Measurements from ENCODE around the gene NFIB.

NFIB gene

GRCh38 chr9:14249527-14249926 lies 64.4 kb downstream of the NFIB start:
- Histone ChIP-seq H3K4me1 (no peaks in the 10 kb centered on the region), H3K4me2 (no peak overlapping the region), H3K27me3 (no peaks in the 10 kb centered on the region), H4K20me1 (no peaks in the 10 kb centered on the region), H3K27ac (no peak overlapping the region), H3K9me3 (no peaks in the 10 kb centered on the region), H3K36me3 (no peaks in the 10 kb centered on the region), H3K4me3 (no peak overlapping the region), H3K9ac (no peak overlapping the region)
- TF ChIP-seq Cebpa-rat (IDR thresholded peaks at IDR 0.05): no peak

GRCh38 chr9:14248149-14248548 lies 65.8 kb downstream of the NFIB start:
- H3K27me3 ChIP-seq: no peaks in the 10 kb centered on the region
- no peak overlapping the region for H3K27ac ChIP-seq
- H3K4me3 ChIP-seq: no peak overlapping the region

GRCh38 chr9:14247577-14247976 lies 66.4 kb downstream of the NFIB start:
- no peak for TF ChIP-seq Cebpa-rat (IDR thresholded peaks at IDR 0.05)
- Histone ChIP-seq H3K9ac (no peak overlapping the region), H3K27ac (no peak overlapping the region), H3K4me1 (no peaks in the 10 kb centered on the region), H3K9me3 (no peaks in the 10 kb centered on the region), H3K36me3 (no peaks in the 10 kb centered on the region), H3K27me3 (no peaks in the 10 kb centered on the region), H4K20me1 (no peaks in the 10 kb centered on the region), H3K4me3 (no peak overlapping the region), H3K4me2 (no peak overlapping the region)

More at GRCh38 chr9:14248149-14248548, 65.8 kb downstream of the NFIB start:
- H4K20me1 ChIP-seq: no peaks in the 10 kb centered on the region
- no peaks in the 10 kb centered on the region for H3K36me3 ChIP-seq
- no peak overlapping the region for H3K4me2 ChIP-seq
- no peaks in the 10 kb centered on the region for H3K9me3 ChIP-seq
- no peak for TF ChIP-seq Cebpa-rat (IDR thresholded peaks at IDR 0.05)
- H3K4me1 ChIP-seq: no peaks in the 10 kb centered on the region
- no peak overlapping the region for H3K9ac ChIP-seq

- H3K4me1 ChIP-seq: no peaks in the 10 kb centered on the region
- no peaks in the 10 kb centered on the region for H3K36me3 ChIP-seq
- no peak overlapping the region for H3K27ac ChIP-seq
- no peaks in the 10 kb centered on the region for H3K27me3 ChIP-seq
- no peak overlapping the region for H3K9ac ChIP-seq
- no peak for TF ChIP-seq Cebpa-rat (IDR thresholded peaks at IDR 0.05)
- no peak overlapping the region for H3K4me3 ChIP-seq
- H3K4me2 ChIP-seq: no peak overlapping the region
- no peaks in the 10 kb centered on the region for H3K9me3 ChIP-seq
- H4K20me1 ChIP-seq: no peaks in the 10 kb centered on the region
Observed at GRCh38 chr9:14246951-14247350, 67.0 kb downstream of the NFIB start.

- Histone ChIP-seq H3K4me1 (no peaks in the 10 kb centered on the region), H3K4me2 (no peak overlapping the region), H4K20me1 (no peaks in the 10 kb centered on the region), H3K9ac (no peak overlapping the region), H3K27me3 (no peaks in the 10 kb centered on the region), H3K36me3 (no peaks in the 10 kb centered on the region), H3K27ac (no peak overlapping the region), H3K9me3 (no peaks in the 10 kb centered on the region), H3K4me3 (no peak overlapping the region)
- no peak for TF ChIP-seq Cebpa-rat (IDR thresholded peaks at IDR 0.05)
Observed at GRCh38 chr9:14245901-14246525, 67.9 kb downstream of the NFIB start.

- Histone ChIP-seq H3K4me1 (no peaks in the 10 kb centered on the region), H4K20me1 (no peaks in the 10 kb centered on the region), H3K27ac (no peak overlapping the region), H3K27me3 (no peaks in the 10 kb centered on the region), H3K9me3 (no peaks in the 10 kb centered on the region), H3K36me3 (no peaks in the 10 kb centered on the region), H3K4me3 (no peak overlapping the region), H3K4me2 (no peak overlapping the region), H3K9ac (no peak overlapping the region)
- no peak for TF ChIP-seq Cebpa-rat (IDR thresholded peaks at IDR 0.05)
Observed at GRCh38 chr9:14243514-14244042, 70.4 kb downstream of the NFIB start.

GRCh38 chr9:14242150-14242805 lies 71.7 kb downstream of the NFIB start:
- Histone ChIP-seq H3K27me3 (no peaks in the 10 kb centered on the region), H4K20me1 (no peaks in the 10 kb centered on the region), H3K4me2 (no peak overlapping the region), H3K4me1 (no peaks in the 10 kb centered on the region), H3K9me3 (no peaks in the 10 kb centered on the region), H3K9ac (no peak overlapping the region), H3K27ac (no peak overlapping the region), H3K4me3 (no peak overlapping the region), H3K36me3 (no peaks in the 10 kb centered on the region)
- TF ChIP-seq Cebpa-rat (IDR thresholded peaks at IDR 0.05): no peak

GRCh38 chr9:14240537-14240936 lies 73.4 kb downstream of the NFIB start:
- H3K4me1 ChIP-seq: no peaks in the 10 kb centered on the region
- H3K9me3 ChIP-seq: no peaks in the 10 kb centered on the region
- H4K20me1 ChIP-seq: no peaks in the 10 kb centered on the region
- no peak overlapping the region for H3K9ac ChIP-seq
- H3K4me2 ChIP-seq: no peak overlapping the region
- H3K27ac ChIP-seq: no peak overlapping the region
- H3K27me3 ChIP-seq: no peaks in the 10 kb centered on the region
- TF ChIP-seq Cebpa-rat (IDR thresholded peaks at IDR 0.05): no peak
- H3K36me3 ChIP-seq: no peaks in the 10 kb centered on the region
- H3K4me3 ChIP-seq: no peak overlapping the region

- no peaks in the 10 kb centered on the region for H3K9me3 ChIP-seq
- H4K20me1 ChIP-seq: no peaks in the 10 kb centered on the region
- H3K36me3 ChIP-seq: no peaks in the 10 kb centered on the region
- H3K4me3 ChIP-seq: no peak overlapping the region
- H3K9ac ChIP-seq: no peak overlapping the region
- H3K27me3 ChIP-seq: no peaks in the 10 kb centered on the region
- H3K4me1 ChIP-seq: no peaks in the 10 kb centered on the region
- H3K27ac ChIP-seq: no peak overlapping the region
- no peak overlapping the region for H3K4me2 ChIP-seq
- no peak for TF ChIP-seq Cebpa-rat (IDR thresholded peaks at IDR 0.05)
Observed at GRCh38 chr9:14238518-14238917, 75.4 kb downstream of the NFIB start.

GRCh38 chr9:14238079-14238478 lies 75.9 kb downstream of the NFIB start:
- no peaks in the 10 kb centered on the region for H4K20me1 ChIP-seq
- H3K36me3 ChIP-seq: no peaks in the 10 kb centered on the region
- H3K9ac ChIP-seq: no peak overlapping the region
- no peak overlapping the region for H3K4me3 ChIP-seq
- no peaks in the 10 kb centered on the region for H3K4me1 ChIP-seq
- no peaks in the 10 kb centered on the region for H3K27me3 ChIP-seq
- H3K4me2 ChIP-seq: no peak overlapping the region
- no peak for TF ChIP-seq Cebpa-rat (IDR thresholded peaks at IDR 0.05)
- no peaks in the 10 kb centered on the region for H3K9me3 ChIP-seq
- no peak overlapping the region for H3K27ac ChIP-seq

Measured in BLaER1 (cell line).